Liver (tissue), 9 donors: ENCODE results near the gene IL1R2. TPM values are rescaled to one million over a fixed set of nuclear protein-coding genes. Genes with fewer than 3 reads are reported as not detected.

ENCODE experiments used
- DNase-seq: peaks from one replicate; pipeline ENCODE4 v3.0.0-alpha.2; 2017; ENCODE audit warnings: low spot score
- H3K27ac ChIP-seq, 2 donors: one replicate each; pipeline ENCODE4 v1.7.0; 2013; ENCODE audit warnings: inconsistent platforms in 2 of 2, low read length in 2 of 2, control low read depth in 1 of 2, low read depth in 1 of 2, mild to moderate bottlenecking in 1 of 2
- H3K27me3 ChIP-seq, 4 donors: one replicate each; pipeline versions ENCODE4 v1.6.1 to v1.7.0; 2013; ENCODE audit warnings: low read length in 3 of 4, inconsistent platforms in 1 of 4, mild to moderate bottlenecking in 1 of 4, moderate library complexity in 1 of 4; ENCODE audit not compliant: control insufficient read depth in 4 of 4, insufficient read depth in 4 of 4
- H3K36me3 ChIP-seq, 4 donors: one replicate each; pipeline versions ENCODE4 v1.6.1 to v1.7.0; 2013; ENCODE audit warnings: low read length in 3 of 4, mild to moderate bottlenecking in 3 of 4, low read depth in 1 of 4, moderate library complexity in 1 of 4; ENCODE audit not compliant: control insufficient read depth in 4 of 4, insufficient read depth in 3 of 4
- H3K4me1 ChIP-seq, 4 donors: one replicate each; pipeline versions ENCODE4 v1.6.1 to v1.7.0; 2013; ENCODE audit warnings: low read length in 3 of 4, mild to moderate bottlenecking in 3 of 4, moderate library complexity in 1 of 4; ENCODE audit not compliant: control insufficient read depth in 4 of 4, insufficient read depth in 4 of 4
- H3K4me3 ChIP-seq, 3 donors: one replicate each; pipeline versions ENCODE4 v1.6.1 to v1.7.0; 2013; ENCODE audit warnings: low read length in 3 of 3, control low read depth in 1 of 3, low read depth in 1 of 3, mild to moderate bottlenecking in 1 of 3
- H3K9ac ChIP-seq, 2 donors: one replicate each; pipeline ENCODE4 v1.7.0; 2013; ENCODE audit warnings: low read length in 2 of 2, mild to moderate bottlenecking in 2 of 2, moderate library complexity in 2 of 2, control low read depth in 1 of 2, low read depth in 1 of 2
- H3K9me3 ChIP-seq, 4 donors: one replicate each; pipeline versions ENCODE4 v1.6.1 to v1.7.0; 2013; ENCODE audit warnings: low read length in 3 of 4; ENCODE audit not compliant: control insufficient read depth in 4 of 4
- ATF3 ChIP-seq: IDR thresholded peaks from 2 replicates; pipeline ENCODE4 v1.6.1; 2016; ENCODE audit warnings: antibody characterized with exemption
- CTCF ChIP-seq: fragments of 150-350 bp; IDR thresholded peaks from 2 replicates; pipeline ENCODE4 v1.5.1; 2017; ENCODE audit warnings: improper control_type of control experiment, low read depth, low read length; ENCODE audit not compliant: missing input control
- EGR1 ChIP-seq, 2 donors: IDR thresholded peaks; 2 replicates each; pipeline ENCODE4 v1.6.1; 2016 to 2018; ENCODE audit warnings: antibody characterized with exemption in 2 of 2, low read depth in 2 of 2
- FOXA1 ChIP-seq: IDR thresholded peaks from 2 replicates; pipeline ENCODE4 v1.6.1; 2016; ENCODE audit warnings: antibody characterized with exemption
- FOXA2 ChIP-seq: IDR thresholded peaks from 2 replicates; pipeline ENCODE4 v1.6.1; 2016; ENCODE audit warnings: antibody characterized with exemption
- GABPA ChIP-seq, 2 donors: IDR thresholded peaks in 1 of 2; conservative IDR thresholded peaks in 1 of 2; 2 replicates each; pipeline ENCODE4 v1.6.1; 2016; ENCODE audit warnings: antibody characterized with exemption in 2 of 2, mild to moderate bottlenecking in 1 of 2, moderate library complexity in 1 of 2
- HNF4A ChIP-seq, 2 donors: conservative IDR thresholded peaks; 2 replicates each; pipeline ENCODE4 v1.6.1; 2016; ENCODE audit warnings: antibody characterized with exemption in 2 of 2, mild to moderate bottlenecking in 2 of 2
- HNF4G ChIP-seq: IDR thresholded peaks from 2 replicates; pipeline ENCODE4 v1.6.1; 2016; ENCODE audit warnings: antibody characterized with exemption
- MAX ChIP-seq: IDR thresholded peaks from 2 replicates; pipeline ENCODE4 v1.6.1; 2016; ENCODE audit warnings: antibody characterized with exemption
- NR2F2 ChIP-seq: IDR thresholded peaks from 2 replicates; pipeline ENCODE4 v1.6.1; 2016; ENCODE audit warnings: antibody characterized with exemption
- RAD21 ChIP-seq, 2 donors: IDR thresholded peaks; 2 replicates each; pipeline ENCODE4 v1.6.1; 2016; ENCODE audit warnings: antibody characterized with exemption in 2 of 2, mild to moderate bottlenecking in 2 of 2
- REST ChIP-seq: IDR thresholded peaks from 2 replicates; pipeline ENCODE4 v1.6.1; 2016; ENCODE audit warnings: antibody characterized with exemption, mild to moderate bottlenecking
- RXRA ChIP-seq, 2 donors: IDR thresholded peaks; 2 replicates each; pipeline ENCODE4 v1.6.1; 2017 to 2018; ENCODE audit warnings: antibody characterized with exemption in 2 of 2, mild to moderate bottlenecking in 1 of 2
- SP1 ChIP-seq: IDR thresholded peaks from 2 replicates; pipeline ENCODE4 v1.6.1; 2018; ENCODE audit warnings: antibody characterized with exemption, mild to moderate bottlenecking
- YY1 ChIP-seq: IDR thresholded peaks from 2 replicates; pipeline ENCODE4 v1.6.1; 2016; ENCODE audit warnings: antibody characterized with exemption, mild to moderate bottlenecking
- WGBS: extraction: QIAGEN DNeasy Blood & Tissue Kit; methylation state at CpG from one replicate; pipeline ENCODE4 v1.1.7; 2013; 5-methylcytosine and 5-hydroxymethylcytosine counted together
- polyA plus RNA-seq, 2 donors: library from polyadenylated mRNA; stranded (reverse) in 1 of 2; unstranded in 1 of 2; fragments of 200-250 nt in 1 of 2; fragments of >200 nt in 1 of 2; fragmentation: Nextera tagmentation in 1 of 2; extraction: Ambion mirVana in 1 of 2; gene quantifications; one replicate each; pipeline versions ENCODE4 v1.2.1 to v1.2.3, GENCODE V29; 2013 to 2015
- total RNA-seq, 2 donors: library from RNA; depleted of rRNA; stranded (reverse); fragments of >200 nt; gene quantifications; one replicate each; pipeline ENCODE4 v1.2.3, GENCODE V29; 2014
- donor health status: healthy.
- donor health status: healthy.
- donor health status: healthy.
- donor health status: healthy.
- donor health status: healthy.

IL1R2 gene
- total and polyA plus RNA-seq, 4 donors: 3.7 to 28.2 (median 7.3) TPM

GRCh38 chr2:101983928-101984327, 7.8 kb upstream of the IL1R2 start:
- 42% methylated on average over 2 of the region's 2 CpGs for WGBS

GRCh38 chr2:101984656-101985055, 7.1 kb upstream of the IL1R2 start:
- Histone ChIP-seq H3K4me3 (no peak overlapping the region), H3K9me3 (no peaks in the 10 kb centered on the region), H3K27ac (no peak overlapping the region), H3K27me3 (no peaks in the 10 kb centered on the region), H3K9ac (no peak overlapping the region), H3K36me3 (no peaks in the 10 kb centered on the region), H3K4me1 (peaks cover 3 to 16% (median 15%) of the 10 kb centered on the region in 4 donors)
- 83% methylated on average over 9 of the region's 9 CpGs for WGBS
- no peak for DNase-seq
- TF ChIP-seq ATF3 (no peak), FOXA2 (no peak), GABPA (IDR thresholded peaks at IDR 0.05 in 1 of 2, conservative IDR thresholded peaks at IDR 0.05 in 1 of 2) (no peak), EGR1 (IDR thresholded peaks at IDR 0.05; ENCODE audit: low read depth in 2 of 2) (no peak), NR2F2 (no peak), RAD21 (IDR thresholded peaks at IDR 0.05) (no peak), SP1 (no peak), MAX (no peak), HNF4A (conservative IDR thresholded peaks at IDR 0.05) (no peak), HNF4G (no peak), REST (no peak), RXRA (IDR thresholded peaks at IDR 0.05) (no peak), FOXA1 (no peak), YY1 (no peak), CTCF (no peak)

More at GRCh38 chr2:101983928-101984327, 7.8 kb upstream of the IL1R2 start:
- Histone ChIP-seq H3K9ac (no peak overlapping the region), H3K4me3 (no peak overlapping the region), H3K27ac (no peak overlapping the region), H3K27me3 (no peaks in the 10 kb centered on the region), H3K4me1 (peaks cover 3 to 16% (median 15%) of the 10 kb centered on the region in 4 donors), H3K36me3 (no peaks in the 10 kb centered on the region), H3K9me3 (no peaks in the 10 kb centered on the region)
- TF ChIP-seq CTCF: peak; percentile 59
- no peak for TF ChIP-seq YY1
- peak; percentile 81 to 92 for TF ChIP-seq RAD21 (IDR thresholded peaks at IDR 0.05)
- no peak for DNase-seq
